Liver (tissue), 9 donors: ENCODE measurements around the gene TMEM63A. TPM values are rescaled to one million over a fixed set of nuclear protein-coding genes. Genes with fewer than 3 reads are reported as not detected.

Experiments
- DNase-seq: peaks from one replicate; pipeline ENCODE4 v3.0.0-alpha.2; 2017; ENCODE audit warnings: low spot score
- H3K27ac ChIP-seq, 2 donors: one replicate each; pipeline ENCODE4 v1.7.0; 2013; ENCODE audit warnings: inconsistent platforms in 2 of 2, low read length in 2 of 2, control low read depth in 1 of 2, low read depth in 1 of 2, mild to moderate bottlenecking in 1 of 2
- H3K27me3 ChIP-seq, 4 donors: one replicate each; pipeline versions ENCODE4 v1.6.1 to v1.7.0; 2013; ENCODE audit warnings: low read length in 3 of 4, inconsistent platforms in 1 of 4, mild to moderate bottlenecking in 1 of 4, moderate library complexity in 1 of 4; ENCODE audit not compliant: control insufficient read depth in 4 of 4, insufficient read depth in 4 of 4
- H3K36me3 ChIP-seq, 4 donors: one replicate each; pipeline versions ENCODE4 v1.6.1 to v1.7.0; 2013; ENCODE audit warnings: low read length in 3 of 4, mild to moderate bottlenecking in 3 of 4, low read depth in 1 of 4, moderate library complexity in 1 of 4; ENCODE audit not compliant: control insufficient read depth in 4 of 4, insufficient read depth in 3 of 4
- H3K4me1 ChIP-seq, 4 donors: one replicate each; pipeline versions ENCODE4 v1.6.1 to v1.7.0; 2013; ENCODE audit warnings: low read length in 3 of 4, mild to moderate bottlenecking in 3 of 4, moderate library complexity in 1 of 4; ENCODE audit not compliant: control insufficient read depth in 4 of 4, insufficient read depth in 4 of 4
- H3K4me3 ChIP-seq, 3 donors: one replicate each; pipeline versions ENCODE4 v1.6.1 to v1.7.0; 2013; ENCODE audit warnings: low read length in 3 of 3, control low read depth in 1 of 3, low read depth in 1 of 3, mild to moderate bottlenecking in 1 of 3
- H3K9ac ChIP-seq, 2 donors: one replicate each; pipeline ENCODE4 v1.7.0; 2013; ENCODE audit warnings: low read length in 2 of 2, mild to moderate bottlenecking in 2 of 2, moderate library complexity in 2 of 2, control low read depth in 1 of 2, low read depth in 1 of 2
- H3K9me3 ChIP-seq, 4 donors: one replicate each; pipeline versions ENCODE4 v1.6.1 to v1.7.0; 2013; ENCODE audit warnings: low read length in 3 of 4; ENCODE audit not compliant: control insufficient read depth in 4 of 4
- ATF3 ChIP-seq: IDR thresholded peaks from 2 replicates; pipeline ENCODE4 v1.6.1; 2016; ENCODE audit warnings: antibody characterized with exemption
- CTCF ChIP-seq: fragments of 150-350 bp; IDR thresholded peaks from 2 replicates; pipeline ENCODE4 v1.5.1; 2017; ENCODE audit warnings: improper control_type of control experiment, low read depth, low read length; ENCODE audit not compliant: missing input control
- EGR1 ChIP-seq, 2 donors: IDR thresholded peaks; 2 replicates each; pipeline ENCODE4 v1.6.1; 2016 to 2018; ENCODE audit warnings: antibody characterized with exemption in 2 of 2, low read depth in 2 of 2
- FOXA1 ChIP-seq: IDR thresholded peaks from 2 replicates; pipeline ENCODE4 v1.6.1; 2016; ENCODE audit warnings: antibody characterized with exemption
- FOXA2 ChIP-seq: IDR thresholded peaks from 2 replicates; pipeline ENCODE4 v1.6.1; 2016; ENCODE audit warnings: antibody characterized with exemption
- HNF4A ChIP-seq, 2 donors: conservative IDR thresholded peaks; 2 replicates each; pipeline ENCODE4 v1.6.1; 2016; ENCODE audit warnings: antibody characterized with exemption in 2 of 2, mild to moderate bottlenecking in 2 of 2
- HNF4G ChIP-seq: IDR thresholded peaks from 2 replicates; pipeline ENCODE4 v1.6.1; 2016; ENCODE audit warnings: antibody characterized with exemption
- JUND ChIP-seq, 2 donors: IDR thresholded peaks; 2 replicates each; pipeline ENCODE4 v1.6.1; 2016; ENCODE audit warnings: antibody characterized with exemption in 2 of 2
- MAX ChIP-seq: IDR thresholded peaks from 2 replicates; pipeline ENCODE4 v1.6.1; 2016; ENCODE audit warnings: antibody characterized with exemption
- NR2F2 ChIP-seq: IDR thresholded peaks from 2 replicates; pipeline ENCODE4 v1.6.1; 2016; ENCODE audit warnings: antibody characterized with exemption
- RAD21 ChIP-seq, 2 donors: IDR thresholded peaks; 2 replicates each; pipeline ENCODE4 v1.6.1; 2016; ENCODE audit warnings: antibody characterized with exemption in 2 of 2, mild to moderate bottlenecking in 2 of 2
- REST ChIP-seq: IDR thresholded peaks from 2 replicates; pipeline ENCODE4 v1.6.1; 2016; ENCODE audit warnings: antibody characterized with exemption, mild to moderate bottlenecking
- RXRA ChIP-seq, 2 donors: IDR thresholded peaks; 2 replicates each; pipeline ENCODE4 v1.6.1; 2017 to 2018; ENCODE audit warnings: antibody characterized with exemption in 2 of 2, mild to moderate bottlenecking in 1 of 2
- SP1 ChIP-seq: IDR thresholded peaks from 2 replicates; pipeline ENCODE4 v1.6.1; 2018; ENCODE audit warnings: antibody characterized with exemption, mild to moderate bottlenecking
- TAF1 ChIP-seq: conservative IDR thresholded peaks from 2 replicates; pipeline ENCODE4 v1.6.1; 2016; ENCODE audit warnings: antibody characterized with exemption, mild to moderate bottlenecking
- ZBTB33 ChIP-seq: IDR thresholded peaks from 2 replicates; pipeline ENCODE4 v1.6.1; 2016; ENCODE audit warnings: antibody characterized with exemption
- WGBS: extraction: QIAGEN DNeasy Blood & Tissue Kit; methylation state at CpG from one replicate; pipeline ENCODE4 v1.1.7; 2013; 5-methylcytosine and 5-hydroxymethylcytosine counted together
- polyA plus RNA-seq, 2 donors: library from polyadenylated mRNA; stranded (reverse) in 1 of 2; unstranded in 1 of 2; fragments of 200-250 nt in 1 of 2; fragments of >200 nt in 1 of 2; fragmentation: Nextera tagmentation in 1 of 2; extraction: Ambion mirVana in 1 of 2; gene quantifications; one replicate each; pipeline versions ENCODE4 v1.2.1 to v1.2.3, GENCODE V29; 2013 to 2015
- total RNA-seq, 2 donors: library from RNA; depleted of rRNA; stranded (reverse); fragments of >200 nt; gene quantifications; one replicate each; pipeline ENCODE4 v1.2.3, GENCODE V29; 2014
- donor health status: healthy.
- donor health status: healthy.
- donor health status: healthy.
- donor health status: healthy.
- donor health status: healthy.

TMEM63A gene
- total and polyA plus RNA-seq, 4 donors = 9.6 to 54.0 (median 11.6) TPM

GRCh38 chr1:225868631-225869330 lies 13.4 kb downstream of the TMEM63A start:
- H3K9ac ChIP-seq = no peak overlapping the region
- H3K4me3 ChIP-seq = no peak overlapping the region
- 89% methylated on average over 8 of the region's 8 CpGs for WGBS
- no peaks in the 10 kb centered on the region for H3K9me3 ChIP-seq
- no peak overlapping the region for H3K27ac ChIP-seq
- H3K4me1 ChIP-seq = no peaks in the 10 kb centered on the region
- H3K27me3 ChIP-seq = no peaks in the 10 kb centered on the region
- peaks cover 7 to 77% (median 60%) of the 10 kb centered on the region in 4 donors for H3K36me3 ChIP-seq
- TF ChIP-seq RAD21 (IDR thresholded peaks at IDR 0.05) (no peak), NR2F2 (no peak), ATF3 (no peak), MAX (no peak), SP1 (no peak), TAF1 (no peak), JUND (IDR thresholded peaks at IDR 0.05) (no peak), HNF4A (conservative IDR thresholded peaks at IDR 0.05) (no peak), ZBTB33 (no peak), FOXA2 (no peak), REST (no peak), CTCF (no peak), FOXA1 (no peak), HNF4G (no peak), EGR1 (IDR thresholded peaks at IDR 0.05; ENCODE audit: low read depth in 2 of 2) (no peak)
- no peak for DNase-seq

GRCh38 chr1:225866981-225867380 lies 15.2 kb downstream of the TMEM63A start:
- 78% methylated on average over 6 of the region's 6 CpGs for WGBS
- Histone ChIP-seq H3K4me3 (no peak overlapping the region), H3K9ac (no peak overlapping the region), H3K27ac (no peak overlapping the region), H3K9me3 (no peaks in the 10 kb centered on the region), H3K36me3 (peaks cover 13 to 80% (median 65%) of the 10 kb centered on the region in 4 donors), H3K4me1 (no peaks in the 10 kb centered on the region), H3K27me3 (no peaks in the 10 kb centered on the region)
- no peak for DNase-seq
- TF ChIP-seq SP1 (no peak), TAF1 (no peak), HNF4G (no peak), ZBTB33 (no peak), CTCF (no peak), NR2F2 (no peak), FOXA2 (no peak), EGR1 (IDR thresholded peaks at IDR 0.05; ENCODE audit: low read depth in 2 of 2) (no peak), RXRA (IDR thresholded peaks at IDR 0.05) (no peak)
